Measurements from ENCODE around the gene NPLOC4.
"Not testable (repeated sequence)": the region's sequence is repeated elsewhere in the genome, so short reads cannot be mapped to it uniquely, and the experiment has no call there.

Gene NPLOC4

DNA sequence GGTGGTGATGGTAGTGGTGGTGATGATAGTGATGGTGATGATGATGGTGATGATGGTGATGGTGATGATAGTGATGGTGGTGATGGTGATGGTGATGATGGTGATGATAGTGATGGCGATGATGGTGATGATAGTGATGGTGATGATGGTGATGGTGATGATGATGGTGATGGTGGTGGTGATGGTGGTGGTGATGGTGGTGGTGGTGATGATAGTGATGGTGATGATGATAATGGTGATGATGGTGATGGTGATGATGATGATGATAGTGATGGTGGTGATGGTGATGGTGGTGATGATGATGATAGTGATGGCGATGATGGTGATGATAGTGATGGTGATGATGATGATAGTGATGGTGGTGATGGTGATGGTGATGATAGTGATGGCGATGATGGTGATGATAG, 104.9 kb downstream of the NPLOC4 start:
- FAIRE-seq, result not testable (repeated sequence)

DNA sequence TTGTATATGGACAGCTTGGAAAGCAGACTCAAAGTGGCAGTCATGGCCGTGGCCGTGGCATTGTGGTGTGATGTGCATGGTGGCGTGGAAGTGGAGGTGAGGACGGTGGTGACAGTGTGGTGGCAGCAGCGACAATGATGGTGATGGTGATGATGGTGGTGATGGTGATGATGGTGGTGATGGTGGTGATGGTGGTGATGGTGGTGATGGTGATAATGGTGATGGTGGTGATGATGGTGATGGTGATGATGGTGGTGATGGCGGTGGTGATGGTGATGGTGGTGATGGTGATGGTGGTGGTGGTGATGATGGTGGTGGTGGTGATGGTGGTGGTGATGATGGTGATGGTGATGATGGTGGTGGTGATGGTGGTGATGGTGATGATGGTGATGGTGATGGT, 105.9 kb downstream of the NPLOC4 start:
- FAIRE-seq, result not testable (repeated sequence)

DNA sequence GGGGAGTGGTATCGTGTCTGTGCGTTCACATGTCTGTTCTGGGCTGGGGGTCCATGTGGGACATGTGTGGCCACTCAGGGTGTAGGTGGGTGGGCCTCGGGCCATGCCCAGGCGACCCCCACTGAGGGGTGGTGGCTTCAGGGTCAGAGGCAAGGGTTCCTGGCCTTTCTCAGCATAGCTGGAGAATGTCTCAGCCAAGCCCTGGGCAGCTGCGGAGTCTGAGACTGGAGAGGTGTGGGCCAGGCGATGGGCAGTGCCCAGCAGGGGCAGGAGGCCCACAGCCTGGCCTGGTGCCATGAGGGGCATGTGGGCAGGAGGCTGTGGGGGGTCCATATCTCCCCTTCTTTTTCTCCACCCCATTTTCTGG, 107.5 kb downstream of the NPLOC4 start:
- FAIRE-seq, result no peak

DNA sequence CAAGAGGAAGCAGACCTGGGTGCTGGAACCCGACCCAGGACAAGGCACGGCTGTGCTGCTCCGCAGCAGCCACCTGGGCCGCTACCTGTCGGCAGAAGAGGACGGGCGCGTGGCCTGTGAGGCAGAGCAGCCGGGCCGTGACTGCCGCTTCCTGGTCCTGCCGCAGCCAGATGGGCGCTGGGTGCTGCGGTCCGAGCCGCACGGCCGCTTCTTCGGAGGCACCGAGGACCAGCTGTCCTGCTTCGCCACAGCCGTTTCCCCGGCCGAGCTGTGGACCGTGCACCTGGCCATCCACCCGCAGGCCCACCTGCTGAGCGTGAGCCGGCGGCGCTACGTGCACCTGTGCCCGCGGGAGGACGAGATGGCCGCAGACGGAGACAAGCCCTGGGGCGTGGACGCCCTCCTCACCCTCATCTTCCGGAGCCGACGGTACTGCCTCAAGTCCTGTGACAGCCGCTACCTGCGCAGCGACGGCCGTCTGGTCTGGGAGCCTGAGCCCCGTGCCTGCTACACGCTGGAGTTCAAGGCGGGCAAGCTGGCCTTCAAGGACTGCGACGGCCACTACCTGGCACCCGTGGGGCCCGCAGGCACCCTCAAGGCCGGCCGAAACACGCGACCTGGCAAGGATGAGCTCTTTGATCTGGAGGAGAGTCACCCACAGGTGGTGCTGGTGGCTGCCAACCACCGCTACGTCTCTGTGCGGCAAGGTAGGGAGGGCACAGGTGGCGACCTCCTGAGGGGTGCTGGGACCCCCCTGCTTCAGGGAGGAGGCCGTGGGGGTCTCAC, 108.1 kb downstream of the NPLOC4 start:
- FAIRE-seq, result no peak

DNA sequence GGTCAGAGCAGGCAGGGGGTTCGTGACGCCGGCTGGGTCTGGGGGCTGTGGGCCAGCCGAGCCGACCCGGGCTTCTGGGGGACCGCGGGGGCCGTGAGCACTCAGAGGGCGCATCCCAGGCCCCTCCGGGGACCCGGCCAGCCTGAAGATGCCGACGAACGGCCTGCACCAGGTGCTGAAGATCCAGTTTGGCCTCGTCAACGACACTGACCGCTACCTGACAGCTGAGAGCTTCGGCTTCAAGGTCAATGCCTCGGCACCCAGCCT, 108.6 kb downstream of the NPLOC4 start:
- no peak for FAIRE-seq

DNA sequence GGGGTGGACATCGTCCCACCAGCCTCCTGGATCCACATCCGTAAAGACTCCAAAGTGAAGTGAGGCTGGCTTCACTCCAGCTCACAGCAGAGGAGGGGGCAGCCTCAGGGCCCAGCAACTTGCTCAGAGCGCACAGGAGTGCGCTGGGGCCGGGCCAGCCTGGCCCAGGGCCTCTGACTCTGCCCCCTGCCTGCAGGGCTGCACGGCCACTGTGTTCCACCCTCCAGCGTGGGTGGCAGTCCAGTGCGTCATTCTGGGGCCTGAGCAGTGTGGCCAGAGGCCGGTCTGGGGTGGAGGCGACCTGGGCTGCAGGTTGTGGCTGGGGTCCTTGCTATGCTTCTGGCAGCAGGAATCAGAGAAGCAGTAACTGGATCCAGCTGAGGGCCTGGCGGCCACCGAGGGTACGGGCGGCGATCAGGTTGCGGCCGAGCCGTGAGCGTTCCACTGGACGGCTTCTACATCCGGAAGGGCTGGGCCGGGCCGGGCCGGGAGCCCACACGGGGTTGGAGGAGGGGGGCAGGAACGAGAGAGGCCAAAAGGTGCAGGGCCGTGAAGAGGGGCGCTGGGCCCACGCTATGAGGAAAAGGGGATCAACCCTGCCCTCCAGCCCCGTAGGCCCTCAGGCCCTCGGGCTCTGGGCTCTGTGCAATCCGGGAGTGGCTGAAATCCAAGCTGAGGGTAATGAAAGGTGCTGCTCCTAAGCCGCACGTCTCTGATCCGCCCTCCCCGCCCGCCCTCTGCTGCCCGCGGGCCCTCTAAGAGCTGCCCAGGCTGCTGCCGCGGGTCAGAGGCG, 109.1 kb downstream of the NPLOC4 start, which contains the start of gene FSCN2:
Gene FSCN2 (plus strand): TSS at position 787 of the 793 bp plus-strand sequence. CDS start 155 bp downstream, outside the sequence.
- no peak for FAIRE-seq

DNA sequence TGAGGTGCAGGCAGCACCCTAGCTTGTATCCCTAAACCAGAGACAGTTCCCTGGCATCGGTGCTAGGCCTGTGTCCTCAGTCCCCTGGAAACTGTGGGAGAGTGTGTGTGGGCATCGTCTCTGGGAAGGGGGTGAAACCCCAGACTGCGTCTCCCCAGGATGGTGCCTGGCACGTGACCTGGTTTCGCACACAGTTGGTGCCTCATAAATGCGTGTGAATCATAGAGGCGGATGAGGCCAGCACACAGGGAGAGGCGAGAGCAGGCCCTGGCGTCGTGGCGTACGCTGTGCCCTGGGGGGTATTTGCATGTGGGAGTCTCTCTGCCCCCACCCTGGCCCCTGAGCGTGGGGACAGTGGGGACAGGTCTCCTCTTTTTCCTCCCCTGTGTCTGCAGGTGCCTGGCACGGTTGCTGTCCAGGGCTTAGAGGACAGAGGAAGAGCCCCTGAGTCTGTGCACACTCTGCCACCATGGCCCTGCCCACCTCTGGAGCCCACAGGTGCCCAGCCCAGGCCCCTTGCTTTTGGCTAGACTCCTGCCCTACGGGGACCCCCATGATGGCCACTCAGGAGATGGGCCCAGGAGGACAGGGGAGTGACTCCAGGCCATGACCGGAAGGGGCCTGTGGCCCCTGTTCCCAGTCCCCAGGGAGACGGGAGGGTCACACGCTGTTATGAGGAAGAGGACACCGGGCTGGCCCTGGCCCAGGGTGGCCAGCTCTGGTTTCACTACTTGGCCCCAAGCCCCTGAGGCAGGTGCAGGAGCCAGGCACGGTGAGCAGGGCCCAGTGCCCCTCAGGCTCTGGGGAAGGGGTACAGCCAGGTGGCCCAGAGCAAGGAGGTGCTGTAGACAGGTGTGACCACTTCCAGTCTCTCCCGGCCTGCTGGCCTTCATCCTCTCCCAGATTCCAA, 110.0 kb downstream of the NPLOC4 start:
- no peak for FAIRE-seq

DNA sequence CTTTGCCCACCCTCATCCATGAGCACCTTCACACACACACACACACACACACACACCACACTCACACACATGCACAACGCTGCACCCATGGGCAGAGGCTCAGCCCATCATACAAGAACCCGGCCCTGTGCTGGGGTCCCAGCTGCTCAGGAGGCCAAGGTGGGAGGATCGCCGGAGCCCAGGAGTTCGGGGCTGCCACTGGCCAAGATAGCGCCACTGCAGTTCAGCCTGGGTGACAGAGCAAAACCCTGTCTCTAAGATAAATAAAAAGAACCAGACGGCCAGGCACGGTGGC, 112.1 kb downstream of the NPLOC4 start:
- no peak for FAIRE-seq

DNA sequence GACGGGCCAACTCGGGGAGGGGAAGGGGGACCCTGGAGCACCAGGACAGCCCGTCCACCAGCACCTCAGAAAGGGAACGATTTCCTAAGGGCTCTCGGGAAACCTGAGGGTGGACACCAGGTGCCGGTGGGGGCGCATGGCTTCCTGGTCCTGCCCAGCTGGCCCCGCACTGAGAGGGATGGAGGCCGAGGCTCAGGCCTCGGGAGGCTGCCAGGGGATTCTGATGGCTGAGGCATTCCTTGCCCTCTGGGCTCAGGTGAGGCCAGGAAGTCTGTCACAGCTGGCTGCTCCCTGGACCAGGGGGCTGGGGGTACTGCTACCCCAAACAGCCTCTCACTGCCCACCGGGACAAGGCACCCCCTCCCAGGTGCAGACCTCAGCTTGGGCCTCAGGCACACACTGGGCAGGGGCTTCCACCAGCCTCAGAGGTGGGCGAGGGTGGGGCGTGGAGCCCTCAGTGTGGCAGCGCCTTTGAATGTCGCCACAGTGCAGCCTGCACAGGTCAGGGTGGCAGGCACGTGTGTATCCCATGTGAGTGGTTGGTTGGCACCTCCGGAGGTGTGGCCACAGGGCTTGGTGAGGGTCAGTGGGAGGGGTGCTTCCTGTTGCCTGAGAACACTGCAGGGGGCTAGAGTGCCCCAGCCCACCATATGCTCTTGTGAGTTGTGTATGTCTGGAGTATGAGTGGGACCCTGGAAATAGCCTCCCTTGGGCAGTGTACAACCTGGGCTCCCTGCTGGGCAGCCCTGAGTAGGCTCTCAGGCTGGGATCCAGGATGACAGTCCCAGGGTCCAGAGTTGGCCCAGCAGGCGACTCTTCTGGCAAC, 112.7 kb downstream of the NPLOC4 start:
- no peak for FAIRE-seq

DNA sequence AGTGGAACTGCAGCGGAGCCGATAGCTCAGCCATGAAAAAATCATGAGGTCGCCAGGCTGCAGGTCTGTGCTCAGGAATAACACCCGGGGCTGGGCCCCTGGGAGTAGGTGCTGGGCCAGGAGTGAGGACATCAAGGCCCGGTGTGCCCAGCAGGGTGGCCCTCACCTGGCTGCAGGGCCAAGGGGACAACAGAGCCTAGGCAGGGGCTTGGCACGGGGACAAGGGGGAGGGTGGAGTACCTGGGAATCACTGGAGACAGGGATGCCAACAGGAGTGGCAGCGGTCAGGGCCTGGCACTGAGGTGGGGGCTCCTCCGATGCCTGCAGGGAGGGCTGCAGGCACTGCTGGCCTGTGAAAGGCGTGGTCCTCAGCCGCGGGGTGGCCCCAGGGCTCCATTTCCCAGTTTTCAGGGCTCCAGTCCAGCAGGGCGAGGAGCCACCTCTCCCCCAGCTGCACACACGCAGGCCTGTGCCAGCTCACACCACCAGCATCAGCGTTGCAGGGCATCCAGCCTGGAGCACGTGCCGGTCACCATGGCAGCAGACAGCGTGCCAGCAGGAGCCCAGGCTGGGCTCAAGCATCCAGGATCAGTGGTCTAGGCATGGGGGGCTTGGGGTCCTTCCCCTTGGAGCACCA, 113.4 kb downstream of the NPLOC4 start:
- no peak for FAIRE-seq

DNA sequence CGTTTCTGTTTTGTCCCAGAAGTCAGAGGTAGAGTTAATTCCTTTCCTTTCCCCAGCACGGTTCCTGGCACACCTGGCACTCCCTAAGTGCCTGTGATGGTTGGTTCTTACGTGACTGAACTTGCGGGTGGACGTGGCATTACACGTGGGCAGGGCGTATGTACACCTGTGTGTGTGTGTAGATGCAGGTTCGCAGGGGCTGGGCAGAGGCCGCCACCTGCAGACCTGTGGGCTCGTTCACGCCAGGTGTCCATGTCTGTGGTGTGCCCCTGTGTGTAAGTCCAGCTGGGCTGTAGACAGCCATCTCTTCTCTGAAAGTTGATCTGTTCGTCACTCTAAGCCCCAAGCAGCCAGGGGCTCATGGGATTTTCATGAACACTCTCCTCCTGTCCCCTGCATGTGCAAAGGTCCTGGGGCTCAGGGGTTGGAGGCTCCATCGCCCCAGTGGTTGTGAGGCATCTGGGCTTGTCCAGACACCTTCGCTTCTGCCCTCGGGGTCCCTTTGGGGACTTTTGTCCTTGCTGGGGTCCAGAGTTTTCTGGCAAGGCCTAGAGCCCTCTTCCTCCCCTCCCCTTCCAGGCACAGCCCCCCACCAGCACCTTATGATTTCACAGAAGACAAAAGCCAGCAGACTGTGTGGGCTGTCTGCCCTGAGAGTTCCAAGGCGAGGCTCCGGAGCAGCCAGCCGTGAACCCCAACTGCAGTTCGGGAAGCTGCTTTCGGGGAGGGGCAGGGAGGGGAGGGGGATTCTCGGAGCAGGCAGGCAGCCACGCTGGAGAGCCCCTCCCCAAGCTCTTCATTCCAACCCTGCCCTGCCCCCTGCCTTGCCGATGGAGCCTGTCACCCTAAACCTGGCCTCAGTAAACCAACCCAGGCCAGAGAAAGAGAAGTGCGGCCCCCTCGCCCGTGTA, 114.2 kb downstream of the NPLOC4 start:
- FAIRE-seq, result no peak

DNA sequence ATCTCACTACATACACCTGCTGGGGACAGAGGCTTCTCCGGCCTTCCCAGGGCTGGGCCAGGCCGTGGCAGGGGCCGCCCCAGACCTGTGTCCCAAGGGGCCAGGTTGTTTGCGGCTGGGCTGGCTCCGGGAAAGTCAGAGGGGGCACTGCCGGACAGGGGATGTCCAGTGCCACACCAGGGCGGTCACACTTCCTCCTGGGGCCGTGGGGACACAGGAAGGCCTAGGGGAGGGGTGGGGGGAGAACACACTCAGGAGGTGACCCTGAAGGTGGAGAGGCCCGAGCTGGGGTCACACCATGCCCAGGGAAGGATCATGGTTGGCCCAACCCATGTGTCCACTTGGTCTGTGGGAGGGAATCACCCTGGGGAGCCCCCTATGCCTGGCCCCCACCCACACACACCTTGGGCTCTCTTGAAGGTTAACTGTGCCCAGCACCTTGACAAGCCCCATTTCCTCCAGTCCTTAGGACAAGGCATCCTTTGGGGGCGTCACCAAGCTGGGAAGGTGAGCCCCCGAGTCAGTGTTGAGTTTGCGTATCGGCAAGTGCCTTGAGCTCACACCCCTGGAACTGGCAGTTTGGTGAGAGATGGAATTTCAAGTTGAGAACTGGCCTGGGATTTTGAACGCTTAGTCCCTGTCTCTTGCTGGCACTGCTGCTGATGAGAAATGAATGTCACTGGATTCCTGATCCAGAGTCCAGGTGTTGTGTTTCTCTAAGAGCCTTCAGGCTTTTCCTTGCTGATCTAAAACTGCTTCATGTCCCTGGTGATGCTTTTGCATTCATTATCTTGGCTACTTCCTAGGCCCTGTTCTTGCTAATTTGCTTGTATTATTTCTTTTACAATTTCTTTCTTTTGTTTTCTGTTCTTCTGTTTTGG, 116.7 kb downstream of the NPLOC4 start:
- no peak for FAIRE-seq

DNA sequence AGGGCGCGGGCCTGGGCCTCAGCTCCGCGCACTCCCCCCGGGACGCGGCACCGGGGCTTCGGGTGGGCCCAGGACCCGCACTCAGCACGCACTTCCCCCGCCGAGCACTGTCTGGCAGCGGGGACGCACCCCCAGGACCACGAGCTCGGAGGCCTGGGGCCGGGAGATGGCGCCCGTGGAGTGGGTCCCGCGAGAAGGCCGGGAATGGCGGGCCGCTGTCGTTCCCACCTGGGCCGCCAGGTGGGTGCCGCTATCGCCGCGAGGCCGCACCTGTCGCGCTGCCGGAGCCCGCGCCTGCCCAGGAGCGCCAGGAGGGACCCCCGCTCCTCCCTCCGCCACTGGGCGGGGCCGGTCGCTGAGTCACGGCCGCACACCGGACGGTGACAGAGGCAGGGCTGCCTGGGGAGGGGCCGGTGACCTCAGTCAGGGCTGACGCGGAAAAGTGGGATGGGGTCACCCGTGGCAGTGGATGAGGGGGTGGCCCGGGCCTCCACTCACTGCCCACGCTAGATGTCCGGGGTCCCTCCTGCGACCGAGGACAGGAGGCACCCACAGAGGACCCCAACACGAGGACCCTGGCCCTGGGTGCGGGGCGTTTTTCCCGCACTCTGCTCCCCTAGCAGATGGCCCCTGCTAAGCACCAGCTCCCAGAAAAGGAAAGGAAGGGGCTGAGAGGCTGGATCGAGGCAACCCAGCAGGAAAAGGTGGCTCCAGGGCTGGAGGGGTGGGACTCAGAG, 117.5 kb downstream of the NPLOC4 start:
- no peak for FAIRE-seq

DNA sequence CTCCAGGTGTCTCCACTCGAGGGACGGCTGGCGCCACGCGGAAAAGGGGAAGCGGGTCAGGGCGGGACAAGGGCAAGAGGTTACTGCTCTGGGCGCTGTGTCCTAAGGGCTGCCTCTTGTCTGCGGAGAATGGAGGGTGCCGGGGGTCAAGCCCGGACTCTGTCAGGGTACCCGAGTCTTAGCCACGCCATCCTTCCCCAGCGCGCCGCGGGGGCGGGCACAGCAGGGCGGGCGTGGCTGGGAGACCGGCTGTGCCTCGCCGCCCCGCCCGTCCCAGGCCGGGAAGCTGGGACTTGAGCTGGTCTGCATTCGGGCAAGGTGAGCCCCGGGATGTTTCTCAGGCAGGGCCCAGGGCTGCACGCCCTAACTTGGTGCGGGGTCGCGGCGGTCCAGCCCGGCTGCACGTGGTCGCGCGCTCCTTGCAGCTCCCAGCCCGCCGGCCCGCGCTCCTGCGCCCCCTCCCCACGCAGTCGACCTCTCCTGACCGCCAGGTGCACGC, 118.1 kb downstream of the NPLOC4 start:
- FAIRE-seq, result no peak

DNA sequence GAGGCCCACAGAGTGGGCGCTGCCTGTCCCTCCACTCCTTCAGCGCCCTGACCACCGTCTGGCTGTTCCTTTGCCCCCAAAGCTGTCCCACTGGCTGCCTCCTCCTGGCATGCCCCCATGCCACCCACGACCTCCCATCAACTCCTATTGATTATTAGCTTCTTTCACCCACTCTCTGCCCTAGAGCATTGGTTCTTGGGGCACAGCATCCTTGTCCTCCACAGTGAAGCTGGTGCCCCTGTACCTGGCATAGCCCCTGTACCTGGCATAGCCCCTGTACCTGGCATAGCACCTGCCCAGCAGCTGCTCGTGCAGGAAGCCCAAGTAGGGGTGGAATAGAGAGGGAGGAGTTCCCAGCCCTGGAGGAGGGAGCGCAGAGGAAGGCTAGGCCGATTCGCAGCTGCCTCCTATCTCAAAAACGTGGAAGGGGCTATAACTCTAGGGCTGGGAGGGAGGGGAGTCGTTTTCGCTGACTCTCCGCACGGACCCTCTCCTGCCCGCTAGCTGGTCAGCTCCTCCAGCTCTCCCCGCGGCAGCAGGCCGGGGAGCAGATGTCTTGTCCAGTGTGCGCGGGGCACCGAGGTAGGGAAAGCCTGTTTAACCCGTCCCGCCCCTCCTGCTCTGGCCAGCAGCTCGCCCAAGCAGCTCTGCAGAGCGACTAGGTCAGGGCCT, 118.7 kb downstream of the NPLOC4 start:
- FAIRE-seq, result no peak

DNA sequence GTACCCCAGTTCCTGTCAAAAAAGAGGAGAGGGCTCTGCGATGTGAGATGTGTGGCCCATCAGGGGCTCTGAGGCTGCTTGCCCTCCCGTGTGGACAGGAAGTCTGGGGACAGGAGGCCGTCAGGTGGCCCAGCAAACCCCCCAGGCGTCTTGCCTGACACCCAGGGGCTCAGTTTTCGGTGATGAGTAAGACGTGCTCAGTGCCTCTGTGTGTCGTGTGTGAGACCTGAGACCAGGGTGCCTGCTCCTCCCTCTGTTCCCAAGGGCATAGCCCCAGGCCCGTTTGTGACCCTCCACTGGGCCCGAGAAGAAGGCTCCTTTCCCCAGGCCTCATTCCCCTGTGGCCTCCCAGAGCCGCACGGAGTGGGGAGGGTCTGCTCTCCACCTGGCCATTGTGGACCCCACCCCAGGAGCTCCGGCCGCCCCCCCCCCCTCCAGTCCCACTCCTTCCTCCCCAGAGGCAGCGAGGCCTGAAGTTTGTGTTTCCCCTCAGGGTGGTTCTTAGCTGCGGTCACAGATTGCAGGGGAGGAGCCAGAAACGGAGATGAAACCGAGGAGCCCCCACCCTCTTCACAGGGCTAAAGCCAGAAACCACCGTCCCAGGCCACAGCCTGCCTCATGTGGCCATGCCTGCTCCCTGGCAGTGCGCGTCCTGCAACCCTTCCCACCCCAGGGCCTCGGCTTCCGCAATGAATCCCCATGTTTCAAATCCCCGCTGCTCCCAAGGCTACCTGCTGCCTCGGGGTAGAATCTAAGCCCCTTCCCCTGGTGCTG, 119.4 kb downstream of the NPLOC4 start:
- FAIRE-seq, result no peak

DNA sequence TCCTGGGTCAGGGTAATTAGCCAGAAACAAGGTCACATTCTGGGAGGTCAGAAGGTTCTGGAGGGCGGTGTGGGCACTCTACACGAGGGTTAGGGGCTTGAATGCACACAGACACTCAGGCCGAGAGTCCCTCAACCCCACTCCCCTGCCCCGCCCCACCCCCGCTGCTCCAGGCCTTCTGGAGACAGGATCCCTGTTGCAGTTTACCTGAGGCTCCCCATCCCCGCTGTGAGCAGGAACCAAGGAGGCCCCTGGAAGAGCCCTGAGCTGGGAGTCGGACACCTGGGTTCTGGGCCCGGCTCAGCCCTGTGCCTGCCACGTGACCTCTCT, 119.9 kb downstream of the NPLOC4 start:
- FAIRE-seq, result no peak

DNA sequence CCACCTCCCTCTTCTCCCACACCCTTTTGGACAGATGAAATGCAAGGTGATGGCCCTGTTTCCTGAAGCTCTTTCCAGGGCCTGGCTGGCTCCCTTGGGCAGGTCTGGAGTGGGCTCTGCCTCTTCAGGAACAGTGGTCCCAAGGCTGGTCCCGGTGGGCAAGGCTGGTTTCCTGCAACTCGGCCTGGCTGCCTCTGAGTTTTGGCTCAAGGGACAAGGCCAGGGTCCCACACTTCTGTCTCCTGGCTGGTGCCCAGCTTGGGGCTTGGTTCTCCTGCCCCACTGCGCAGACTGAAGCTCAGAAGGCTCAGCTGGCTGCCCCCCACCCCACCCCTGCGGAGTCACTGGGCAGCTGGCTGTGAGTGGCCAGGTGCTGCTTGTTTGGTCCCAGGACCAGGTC, 120.5 kb downstream of the NPLOC4 start:
- FAIRE-seq, result no peak

All from G401.6 (cell line).